Body of pancreas (tissue), 4 donors: ENCODE data around the gene POU3F2. TPM values are rescaled to one million over a fixed set of nuclear protein-coding genes. Genes with fewer than 3 reads are reported as not detected.

Experiments
- ATAC-seq: fragments of 150-250 bp; one replicate; pipeline ENCODE4 v1.9.1; 2016
- DNase-seq, 4 donors: peaks; one replicate each; pipeline ENCODE4 v3.0.0-alpha.2; 2019
- H3K27ac ChIP-seq, 4 donors: fragments of 200-600 bp; sonication (generic); 1 replicate in 3 of 4; 2 replicates in 1 of 4; pipeline versions ENCODE4 v1.5.1 to v1.6.1; 2016 to 2019; ENCODE audit warnings: mild to moderate bottlenecking in 1 of 4, mixed read lengths in 1 of 4, moderate library complexity in 1 of 4
- H3K27me3 ChIP-seq, 2 donors: fragments of 200-600 bp; sonication (generic); one replicate each; pipeline ENCODE4 v1.6.0; 2016; ENCODE audit warnings: mild to moderate bottlenecking in 1 of 2
- H3K36me3 ChIP-seq, 2 donors: fragments of 200-600 bp; sonication (generic); replicated peaks in 1 of 2; 2 replicates each; pipeline ENCODE4 v1.5.1; 2016; ENCODE audit warnings: low read depth in 2 of 2; ENCODE audit not compliant: insufficient read depth in 1 of 2
- H3K4me1 ChIP-seq: fragments of 200-600 bp; sonication (generic); one replicate; pipeline ENCODE4 v1.6.0; 2016
- H3K4me3 ChIP-seq, 2 donors: fragments of 200-600 bp; sonication (generic); 1 replicate in 1 of 2; 2 replicates in 1 of 2; pipeline ENCODE4 v1.5.1; 2016 to 2019
- H3K9me3 ChIP-seq, 3 donors: fragments of 200-600 bp; sonication (generic); 1 replicate in 2 of 3; 2 replicates in 1 of 3; pipeline ENCODE4 v1.5.1; 2016
- POLR2A ChIP-seq, 3 donors: fragments of 450-650 bp; IDR thresholded peaks; one replicate each; pipeline ENCODE4 v1.6.1; 2016; ENCODE audit warnings: antibody characterized with exemption in 3 of 3, mild to moderate bottlenecking in 2 of 3
- WGBS, 2 donors: methylation state at CpG; one replicate each; pipeline ENCODE4 v1.1.5; 2017; 5-methylcytosine and 5-hydroxymethylcytosine counted together
- intact Hi-C: fragments of 100-400 bp; cut with DNase I; formaldehyde crosslinking; loops from one replicate; pipeline ENCODE4 v1.15.1; 2023
- total RNA-seq, 2 donors: library from RNA; depleted of rRNA; stranded (reverse); fragments of >200 nt; gene quantifications; one replicate each; pipeline ENCODE4 v1.1.0, GENCODE V29; 2016
- TF ChIP-seq, protein P1 (sequence below), 7 experiments: fragments of 450-650 bp in 4 of 7; fragments of 200-600 bp in 3 of 7; sonication (generic) in 3 of 7; IDR thresholded peaks; one replicate each; pipeline ENCODE4 v1.5.1; 2016 to 2019; ENCODE audit warnings: antibody characterized with exemption in 7 of 7

The POU3F2 gene
- total RNA-seq, 2 donors from 2014 or later: not detected

DNA sequence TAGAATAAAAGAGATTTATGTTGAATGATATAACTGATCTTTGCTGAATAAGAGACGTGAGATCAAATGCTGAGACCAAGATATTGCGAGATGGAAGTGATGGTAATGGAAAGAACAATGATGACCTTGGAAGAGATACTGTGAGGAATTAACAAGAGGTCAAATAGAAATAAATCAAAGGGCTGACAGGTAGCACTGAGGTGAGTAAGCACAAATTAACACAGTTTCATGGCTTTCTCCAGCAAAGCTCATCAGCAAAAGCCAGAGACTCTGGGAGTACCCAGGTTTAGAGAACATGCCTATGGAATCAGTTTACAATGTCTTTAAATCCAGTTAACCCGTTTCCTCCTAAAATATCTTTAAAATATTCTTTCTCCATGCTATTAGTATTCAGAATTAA, 53.3 kb downstream of the POU3F2 start:
- no peak overlapping the region for H3K27ac ChIP-seq
- H3K4me3 ChIP-seq: no peak overlapping the region
- TF ChIP-seq POLR2A (IDR thresholded peaks at IDR 0.05): no peak
- TF ChIP-seq, protein P1, sequence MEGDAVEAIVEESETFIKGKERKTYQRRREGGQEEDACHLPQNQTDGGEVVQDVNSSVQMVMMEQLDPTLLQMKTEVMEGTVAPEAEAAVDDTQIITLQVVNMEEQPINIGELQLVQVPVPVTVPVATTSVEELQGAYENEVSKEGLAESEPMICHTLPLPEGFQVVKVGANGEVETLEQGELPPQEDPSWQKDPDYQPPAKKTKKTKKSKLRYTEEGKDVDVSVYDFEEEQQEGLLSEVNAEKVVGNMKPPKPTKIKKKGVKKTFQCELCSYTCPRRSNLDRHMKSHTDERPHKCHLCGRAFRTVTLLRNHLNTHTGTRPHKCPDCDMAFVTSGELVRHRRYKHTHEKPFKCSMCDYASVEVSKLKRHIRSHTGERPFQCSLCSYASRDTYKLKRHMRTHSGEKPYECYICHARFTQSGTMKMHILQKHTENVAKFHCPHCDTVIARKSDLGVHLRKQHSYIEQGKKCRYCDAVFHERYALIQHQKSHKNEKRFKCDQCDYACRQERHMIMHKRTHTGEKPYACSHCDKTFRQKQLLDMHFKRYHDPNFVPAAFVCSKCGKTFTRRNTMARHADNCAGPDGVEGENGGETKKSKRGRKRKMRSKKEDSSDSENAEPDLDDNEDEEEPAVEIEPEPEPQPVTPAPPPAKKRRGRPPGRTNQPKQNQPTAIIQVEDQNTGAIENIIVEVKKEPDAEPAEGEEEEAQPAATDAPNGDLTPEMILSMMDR (IDR thresholded peaks at IDR 0.05): no peak
- WGBS, 2 donors: 90 to 94% methylated on average over 3 of the region's 3 CpGs
- no peak for ATAC-seq
- H3K4me1 ChIP-seq: no peaks in the 10 kb centered on the region
- no peak for DNase-seq
- H3K27me3 ChIP-seq: no peaks in the 10 kb centered on the region
- intact Hi-C loops: no loop called here
- H3K36me3 ChIP-seq: no peaks in the 10 kb centered on the region
- no peaks in the 10 kb centered on the region for H3K9me3 ChIP-seq

Other genes with a start within 250 kb of the POU3F2 start
- 10 to 100 TPM in 1 of 2 donors, 1 to 10 TPM in 1; 9.9 to 22.8 TPM for gene FBXL4, start 113.4 kb downstream of the POU3F2 start, total RNA-seq